ENCODE data around the gene TMEM82.

The TMEM82 gene

GRCh38 chr1:15788624-15789301 is 46.5 kb downstream of the TMEM82 start:
- peak; percentile 90 for DNase-seq (ENCODE audit: low read depth)

GRCh38 chr1:15796086-15796462 is 53.8 kb downstream of the TMEM82 start:
- DNase-seq (ENCODE audit: low read depth) = no peak
